Urinary bladder (tissue), 4 donors: ENCODE measurements around the gene NMU. TPM values are rescaled to one million over a fixed set of nuclear protein-coding genes. Genes with fewer than 3 reads are reported as not detected.
"Not testable (repeated sequence)": the region's sequence is repeated elsewhere in the genome, so short reads cannot be mapped to it uniquely, and the experiment has no call there.

Experiments used
- DNase-seq: peaks from one replicate; pipeline ENCODE4 v3.0.0-alpha.2; 2015; ENCODE audit errors: extremely low spot score
- H3K27ac ChIP-seq: one replicate; pipeline ENCODE4 v1.5.1; 2013; ENCODE audit warnings: low read depth, mild to moderate bottlenecking, moderate library complexity
- H3K36me3 ChIP-seq: one replicate; pipeline ENCODE4 v1.6.1; 2013; ENCODE audit warnings: mild to moderate bottlenecking, moderate library complexity; ENCODE audit not compliant: insufficient read depth
- H3K4me1 ChIP-seq: one replicate; pipeline ENCODE4 v1.6.1; 2013; ENCODE audit warnings: mild to moderate bottlenecking, moderate library complexity; ENCODE audit not compliant: insufficient read depth
- H3K4me3 ChIP-seq: one replicate; pipeline ENCODE4 v1.5.1; 2013; ENCODE audit warnings: low read depth, low read length
- WGBS: extraction: QIAGEN DNeasy Blood & Tissue Kit; methylation state at CpG from one replicate; pipeline ENCODE4 v1.1.7; 2013; 5-methylcytosine and 5-hydroxymethylcytosine counted together
- polyA plus RNA-seq: library from polyadenylated mRNA; stranded (reverse); fragments of 200-250 nt; gene quantifications from one replicate; pipeline ENCODE4 v1.2.3, GENCODE V29; 2013
- total RNA-seq: library from RNA; depleted of rRNA; stranded (reverse); fragments of >200 nt; gene quantifications from one replicate; pipeline ENCODE4 v1.2.3, GENCODE V29; 2014
- donor health status: healthy with polysubstance abuse.
- donor health status: healthy.

Gene NMU
- total and polyA plus RNA-seq, 2 donors: 0.15 to 0.79 TPM

DNA sequence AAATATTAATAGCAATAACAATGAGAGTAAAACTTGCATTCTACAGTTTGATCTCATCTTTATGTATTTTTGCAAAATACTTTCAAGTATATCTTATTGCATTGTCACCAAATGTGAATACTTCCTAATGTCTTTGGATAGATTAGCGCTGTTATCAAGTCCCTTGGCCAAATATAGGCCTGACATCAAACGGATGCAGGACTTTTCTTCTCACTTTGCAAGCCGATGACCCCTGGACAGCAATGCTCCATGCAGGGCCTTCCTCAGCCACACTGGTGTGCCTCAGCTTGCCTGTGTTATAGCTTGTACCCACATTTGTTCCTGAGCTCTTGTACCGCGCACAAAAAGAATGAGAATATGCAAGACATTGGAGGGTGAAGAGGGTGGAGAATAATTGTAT is 18.0 kb upstream of the NMU start:
- Histone ChIP-seq H3K36me3 (no peaks in the 10 kb centered on the region), H3K4me1 (no peaks in the 10 kb centered on the region), H3K27ac (no peak overlapping the region), H3K4me3 (no peak overlapping the region)
- no peak for DNase-seq
- 88% methylated on average over 5 of the region's 5 CpGs for WGBS

DNA sequence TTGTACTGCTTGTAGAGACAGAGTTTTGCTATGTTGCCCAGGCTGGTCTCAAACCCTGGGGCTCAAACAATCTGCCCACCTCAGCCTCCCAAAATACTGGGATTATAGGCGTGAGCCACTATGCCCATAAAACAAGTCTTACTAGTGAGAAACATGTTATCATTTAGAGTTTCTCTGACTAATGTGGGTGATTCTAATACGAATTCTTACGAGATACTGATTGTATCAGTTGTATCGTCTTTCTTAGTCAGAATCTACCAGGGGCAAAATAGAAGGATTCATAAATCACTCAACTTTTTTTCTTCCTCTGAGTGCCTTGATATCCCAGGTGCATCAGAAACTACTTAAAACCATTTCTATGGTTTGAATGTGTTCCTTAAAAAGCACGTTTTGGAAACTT is 14.4 kb upstream of the NMU start:
- H3K27ac ChIP-seq: no peak overlapping the region
- no peaks in the 10 kb centered on the region for H3K36me3 ChIP-seq
- DNase-seq: no peak
- WGBS: 56% methylated on average over 5 of the region's 5 CpGs
- H3K4me1 ChIP-seq: no peaks in the 10 kb centered on the region
- no peak overlapping the region for H3K4me3 ChIP-seq

DNA sequence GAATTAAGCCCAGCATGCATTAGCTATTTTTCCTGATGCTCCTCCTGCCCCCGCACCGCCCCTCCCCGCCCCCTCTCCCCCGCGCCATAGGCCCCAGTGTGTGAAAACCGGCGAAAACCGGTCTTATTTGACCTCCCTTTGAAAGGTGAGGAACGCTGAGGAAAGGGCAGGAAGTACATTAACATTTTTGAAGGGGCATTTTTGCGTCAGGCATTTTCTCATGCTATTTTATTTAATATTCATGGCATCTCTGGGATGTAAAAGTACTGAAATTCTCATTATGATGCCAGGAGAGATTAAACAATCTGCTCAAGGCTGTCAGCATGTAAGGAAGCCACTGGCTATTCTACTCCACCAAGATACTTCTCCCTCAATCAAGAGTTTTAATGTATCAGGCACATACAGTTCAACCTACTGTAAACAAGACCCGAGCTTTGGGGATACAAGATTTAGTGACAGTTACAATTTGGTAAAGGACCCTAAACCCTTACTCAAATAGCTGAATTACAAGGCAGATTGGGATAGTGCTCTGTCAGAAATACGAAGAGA is 1.2 kb upstream of the NMU start:
- no peak overlapping the region for H3K27ac ChIP-seq
- H3K36me3 ChIP-seq: no peaks in the 10 kb centered on the region
- no peak overlapping the region for H3K4me3 ChIP-seq
- H3K4me1 ChIP-seq: no peaks in the 10 kb centered on the region
- WGBS: 24% methylated on average over 12 of the region's 12 CpGs
- no peak for DNase-seq

DNA sequence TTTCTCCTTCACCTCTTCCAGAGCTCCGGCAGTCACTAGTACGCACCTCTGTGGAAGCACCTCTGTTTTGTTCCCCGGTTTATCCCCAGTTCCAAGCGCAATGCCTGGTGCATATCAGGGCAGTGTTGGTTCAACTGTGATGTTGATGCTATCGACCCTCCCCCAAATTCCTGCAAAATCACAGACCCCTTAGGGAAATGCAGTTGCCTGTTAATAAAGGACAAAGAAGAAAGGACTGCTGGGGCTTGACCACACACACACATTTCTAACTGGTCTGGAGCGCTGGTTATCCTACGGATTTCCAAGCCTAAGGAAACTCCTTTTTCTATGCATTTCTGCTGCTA is 530 bp upstream of the NMU start:
- 11% methylated on average over 7 of the region's 7 CpGs for WGBS

DNA sequence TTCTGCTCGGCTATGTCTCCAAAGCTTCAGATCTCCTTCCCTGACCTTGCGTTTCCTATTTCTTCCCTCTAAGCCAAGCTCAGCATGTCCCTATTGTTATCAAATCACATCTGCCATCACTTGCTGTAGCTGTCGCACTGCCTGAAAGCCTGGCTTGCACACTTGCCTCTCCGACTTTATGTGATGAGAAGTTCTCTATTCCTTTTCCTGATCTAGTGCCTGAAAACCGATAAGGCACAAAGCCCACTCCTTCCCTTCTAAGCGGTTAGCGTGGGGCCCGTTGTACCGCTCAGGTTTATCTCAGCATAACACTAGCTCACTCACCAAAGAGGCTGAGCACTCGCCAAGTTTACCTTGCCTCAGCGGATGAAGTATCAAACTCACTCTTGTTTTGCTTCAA is 816 bp downstream of the NMU start:
- no peak overlapping the region for H3K27ac ChIP-seq
- 5% methylated on average over 11 of the region's 11 CpGs for WGBS
- no peak overlapping the region for H3K4me3 ChIP-seq
- no peak for DNase-seq
- no peaks in the 10 kb centered on the region for H3K4me1 ChIP-seq
- no peaks in the 10 kb centered on the region for H3K36me3 ChIP-seq

More for the DNA sequence above, 530 bp upstream of the NMU start:
- no peak for DNase-seq
- no peak overlapping the region for H3K4me3 ChIP-seq
- no peak overlapping the region for H3K27ac ChIP-seq
- no peaks in the 10 kb centered on the region for H3K4me1 ChIP-seq
- no peaks in the 10 kb centered on the region for H3K36me3 ChIP-seq

DNA sequence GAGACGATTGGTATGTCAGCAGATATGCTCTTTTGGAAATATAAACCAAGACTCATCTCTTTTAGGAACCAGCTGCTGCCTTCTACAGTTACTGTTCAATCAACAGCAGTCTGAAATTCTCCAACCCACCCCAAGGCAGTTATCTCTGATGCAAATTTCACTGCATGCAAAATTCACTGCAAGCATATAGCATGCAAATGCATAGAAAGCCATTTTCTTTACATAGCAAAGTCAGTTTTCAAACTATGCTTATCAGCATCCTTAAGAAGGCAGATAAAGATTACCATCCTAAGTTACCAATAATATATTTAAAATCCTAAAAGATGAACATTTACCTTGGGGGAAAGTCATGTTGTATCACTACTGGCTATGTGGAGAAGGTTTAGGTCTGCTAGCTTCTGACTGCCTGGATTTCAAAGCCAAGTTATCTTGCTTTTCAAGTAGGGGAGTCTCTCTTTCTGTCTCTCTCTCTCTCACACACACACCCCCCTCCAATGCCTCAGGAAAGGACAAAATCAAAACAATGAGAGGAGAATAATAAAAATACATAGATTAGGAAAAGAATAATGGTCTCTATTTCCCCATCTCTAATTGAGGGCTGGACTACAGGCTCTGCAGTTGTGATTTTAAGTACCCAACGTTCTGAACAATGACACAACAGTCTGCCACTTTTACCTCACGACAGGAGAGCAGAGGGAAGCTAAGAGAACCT is 1.5 kb downstream of the NMU start:
- no peaks in the 10 kb centered on the region for H3K4me1 ChIP-seq
- no peaks in the 10 kb centered on the region for H3K36me3 ChIP-seq
- no peak for DNase-seq
- no peak overlapping the region for H3K4me3 ChIP-seq
- WGBS: 22% methylated on average over 3 of the region's 3 CpGs
- no peak overlapping the region for H3K27ac ChIP-seq

DNA sequence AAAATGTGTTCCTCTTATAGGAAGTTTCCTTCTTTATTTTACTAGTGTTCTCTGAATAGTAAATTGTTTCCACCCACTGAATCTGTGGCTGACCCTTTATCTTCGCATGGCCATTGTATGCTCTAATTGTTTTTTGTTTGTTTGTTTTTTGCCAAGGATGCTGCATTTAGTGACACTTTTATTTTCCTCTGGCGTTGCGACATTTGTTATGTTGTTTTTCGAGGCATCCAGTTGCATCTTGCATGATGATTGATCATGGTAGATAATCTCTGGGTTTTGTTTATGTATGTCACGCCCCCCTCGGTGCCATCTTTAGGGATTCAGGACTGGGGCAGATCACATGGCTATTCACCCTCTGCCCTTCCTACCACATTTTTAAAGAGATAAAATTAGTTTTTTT is 2.2 kb downstream of the NMU start:
- WGBS: 63% methylated on average over 6 of the region's 6 CpGs
- Histone ChIP-seq H3K27ac (no peak overlapping the region), H3K36me3 (no peaks in the 10 kb centered on the region)

DNA sequence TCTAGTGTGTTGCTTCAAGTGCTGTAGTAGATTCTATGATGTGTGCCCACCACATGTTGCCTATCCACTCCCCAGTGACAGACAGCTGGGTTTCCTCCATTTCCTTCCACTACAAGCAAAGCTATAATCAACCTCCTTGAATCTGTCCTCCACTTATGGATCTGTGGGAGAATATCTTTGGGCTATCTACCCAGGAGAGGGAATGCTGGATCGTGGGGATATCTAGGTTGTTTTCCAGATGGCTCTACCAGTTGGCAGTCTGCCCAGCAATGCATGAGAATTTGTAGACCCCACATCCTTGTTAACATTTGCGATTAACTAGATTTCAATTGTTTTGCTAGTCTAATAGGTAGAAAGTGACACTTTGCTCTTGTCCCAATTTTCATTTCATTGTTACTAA is 10.3 kb downstream of the NMU start:
- 44% methylated on average over 2 of the region's 2 CpGs for WGBS
- DNase-seq: no peak
- Histone ChIP-seq H3K4me1 (no peaks in the 10 kb centered on the region), H3K27ac (no peak overlapping the region), H3K36me3 (no peaks in the 10 kb centered on the region), H3K4me3 (no peak overlapping the region)

More for the DNA sequence above, 2.2 kb downstream of the NMU start:
- no peaks in the 10 kb centered on the region for H3K4me1 ChIP-seq
- H3K4me3 ChIP-seq: no peak overlapping the region
- DNase-seq: no peak

DNA sequence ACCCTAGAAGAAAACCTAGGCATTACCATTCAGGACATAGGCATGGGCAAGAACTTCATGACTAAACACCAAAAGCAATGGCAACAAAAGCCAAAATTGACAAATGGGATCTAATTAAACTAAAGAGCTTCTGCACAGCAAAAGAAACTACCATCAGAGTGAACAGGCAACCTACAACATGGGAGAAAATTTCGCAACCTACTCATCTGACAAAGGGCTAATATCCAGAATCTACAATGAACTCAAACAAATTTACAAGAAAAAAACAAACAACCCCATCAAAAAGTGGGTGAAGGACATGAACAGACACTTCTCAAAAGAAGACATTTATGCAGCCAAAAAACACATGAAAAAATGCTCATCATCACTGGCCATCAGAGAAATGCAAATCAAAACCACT is 12.0 kb downstream of the NMU start:
- not testable (repeated sequence) for H3K4me3 ChIP-seq, H3K36me3 ChIP-seq, DNase-seq, H3K4me1 ChIP-seq, H3K27ac ChIP-seq
- 70% methylated on average over 1 of the region's 1 CpG for WGBS

DNA sequence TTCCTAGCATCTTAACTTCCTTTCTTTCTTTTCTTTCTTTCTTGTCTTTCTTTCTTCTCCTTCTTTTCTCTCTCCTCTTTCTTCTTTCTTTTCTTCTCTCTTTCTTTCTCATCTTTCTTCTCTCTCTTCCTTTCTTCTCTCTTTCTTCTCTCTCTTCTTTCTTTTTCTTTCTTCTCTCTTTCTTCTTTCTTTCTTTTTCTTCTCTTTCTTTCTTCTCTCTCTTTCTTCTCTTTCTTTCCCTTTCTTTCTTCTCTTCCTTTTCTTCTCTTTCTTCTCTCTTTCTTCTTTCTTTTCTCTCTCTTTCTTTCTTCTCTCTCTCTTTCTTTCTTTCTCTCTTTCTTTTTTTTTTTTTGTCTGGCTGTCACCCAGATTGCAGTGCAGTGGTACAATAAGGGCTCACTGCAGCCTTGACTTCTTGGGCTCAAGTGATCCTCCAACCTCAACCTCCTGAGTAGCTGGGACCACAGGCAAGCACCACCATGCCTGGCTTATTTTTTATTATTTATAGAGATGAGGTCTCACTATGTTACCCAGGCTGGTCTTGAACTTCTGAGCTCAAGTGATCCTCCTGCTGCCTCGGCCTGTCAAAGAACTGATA is 17.5 kb downstream of the NMU start:
- no peak for DNase-seq
- Histone ChIP-seq H3K27ac (no peak overlapping the region), H3K4me1 (no peaks in the 10 kb centered on the region), H3K36me3 (no peaks in the 10 kb centered on the region), H3K4me3 (no peak overlapping the region)
- WGBS: 93% methylated on average over 1 of the region's 1 CpG

DNA sequence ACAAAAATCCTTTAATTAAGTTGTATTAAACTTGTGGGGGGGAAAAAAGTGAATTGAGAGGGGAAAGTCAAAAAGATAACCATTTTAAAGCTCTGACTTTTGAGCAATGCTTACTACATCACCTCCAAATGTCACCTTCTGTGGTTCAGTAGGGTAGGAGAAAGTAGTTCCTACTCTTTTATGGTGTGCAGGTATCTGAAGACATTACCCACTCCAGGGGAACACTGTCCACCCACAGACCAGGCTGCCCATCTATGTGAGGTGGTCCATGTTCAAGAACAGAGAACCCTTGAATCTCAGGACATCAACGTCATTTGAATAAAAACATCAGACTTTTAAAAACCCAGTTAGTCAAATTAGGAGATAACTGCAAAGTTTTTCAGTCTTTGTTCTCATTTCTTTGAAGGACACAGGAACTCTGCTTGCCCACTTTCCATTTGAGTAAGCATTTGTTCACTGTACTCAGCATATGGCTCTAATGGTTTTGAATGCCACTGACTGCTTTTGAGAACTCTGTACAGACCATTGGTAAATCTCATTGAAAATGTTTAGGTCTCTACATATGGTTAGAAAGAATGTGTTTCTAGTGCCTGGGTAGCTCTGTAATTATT is 18.4 kb downstream of the NMU start:
- Histone ChIP-seq H3K4me3 (no peak overlapping the region), H3K27ac (no peak overlapping the region), H3K4me1 (no peaks in the 10 kb centered on the region), H3K36me3 (no peaks in the 10 kb centered on the region)
- DNase-seq: no peak
- WGBS: 93% methylated on average over 1 of the region's 1 CpG

DNA sequence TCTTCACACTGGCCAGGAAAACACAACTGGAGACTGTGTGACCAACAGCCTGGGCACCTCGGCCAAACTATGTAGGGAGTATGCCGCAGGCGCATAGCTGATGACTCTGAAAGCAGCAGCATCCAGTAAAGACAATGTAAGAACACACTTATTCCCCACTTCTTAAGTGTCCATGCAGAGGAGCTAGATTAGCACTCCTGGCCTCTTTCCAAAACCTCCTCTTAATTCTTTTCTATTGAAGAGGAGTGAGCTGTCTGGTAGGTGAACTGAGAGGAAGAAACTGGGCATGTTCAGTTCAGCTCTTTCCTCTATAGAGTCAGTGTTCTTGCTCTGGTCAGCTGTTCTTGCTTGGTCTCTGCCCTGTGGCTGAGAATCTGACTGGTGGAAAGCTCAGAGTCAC is 21.1 kb downstream of the NMU start:
- no peak overlapping the region for H3K27ac ChIP-seq
- no peaks in the 10 kb centered on the region for H3K36me3 ChIP-seq
- H3K4me3 ChIP-seq: no peak overlapping the region
- DNase-seq: no peak
- WGBS: 97% methylated on average over 3 of the region's 3 CpGs
- no peaks in the 10 kb centered on the region for H3K4me1 ChIP-seq

DNA sequence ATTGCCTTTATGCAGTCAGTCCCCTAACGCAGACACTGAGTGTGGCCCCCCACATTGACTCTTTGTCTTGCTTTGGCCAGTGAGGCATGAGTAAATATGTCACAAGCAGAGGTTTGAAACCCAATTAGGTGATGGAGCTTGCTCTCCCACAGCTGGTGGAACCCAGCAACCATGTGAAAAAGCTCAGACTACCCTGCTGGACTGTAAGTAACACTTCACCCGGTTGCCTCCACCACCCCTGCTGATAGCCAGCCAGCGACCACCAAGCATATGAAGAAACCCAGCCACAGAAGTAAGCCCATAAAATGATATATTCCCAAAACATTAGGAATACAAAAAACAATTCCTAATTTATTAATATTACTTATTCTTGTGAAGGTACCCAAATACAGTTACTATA is 22.5 kb downstream of the NMU start:
- 85% methylated on average over 3 of the region's 3 CpGs for WGBS
- Histone ChIP-seq H3K27ac (no peak overlapping the region), H3K4me1 (no peaks in the 10 kb centered on the region), H3K36me3 (no peaks in the 10 kb centered on the region), H3K4me3 (no peak overlapping the region)
- DNase-seq: no peak

DNA sequence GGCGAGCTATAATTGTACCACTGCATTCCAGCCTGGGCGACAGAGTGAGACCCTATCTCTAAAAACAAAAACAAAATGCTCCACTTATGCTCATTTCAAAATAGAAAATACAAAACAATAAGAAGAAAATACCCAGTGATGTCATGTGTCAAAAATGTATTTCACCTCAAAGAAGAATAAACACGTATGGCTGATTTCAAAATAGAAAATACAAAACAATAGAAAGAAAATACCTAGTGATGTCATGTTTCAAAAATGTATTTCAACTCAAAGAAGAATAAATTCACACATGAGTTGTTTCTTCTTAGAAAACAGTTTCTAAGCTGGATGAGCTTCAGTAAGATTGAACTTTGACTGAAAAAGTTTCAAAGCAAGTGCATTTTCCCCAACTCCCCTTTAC is 23.8 kb downstream of the NMU start:
- no peak for DNase-seq
- Histone ChIP-seq H3K27ac (no peak overlapping the region), H3K4me3 (no peak overlapping the region), H3K36me3 (no peaks in the 10 kb centered on the region), H3K4me1 (no peaks in the 10 kb centered on the region)
- WGBS: 88% methylated on average over 3 of the region's 3 CpGs
